Body of pancreas (tissue), 4 donors: ENCODE measurements around the gene TMCO4. TPM values are rescaled to one million over a fixed set of nuclear protein-coding genes. Genes with fewer than 3 reads are reported as not detected.

Experiments
- ATAC-seq: fragments of 150-250 bp; one replicate; pipeline ENCODE4 v1.9.1; 2016
- DNase-seq, 4 donors: peaks; one replicate each; pipeline ENCODE4 v3.0.0-alpha.2; 2019
- H3K27ac ChIP-seq, 4 donors: fragments of 200-600 bp; sonication (generic); 1 replicate in 3 of 4; 2 replicates in 1 of 4; pipeline versions ENCODE4 v1.5.1 to v1.6.1; 2016 to 2019; ENCODE audit warnings: mild to moderate bottlenecking in 1 of 4, mixed read lengths in 1 of 4, moderate library complexity in 1 of 4
- H3K27me3 ChIP-seq, 2 donors: fragments of 200-600 bp; sonication (generic); one replicate each; pipeline ENCODE4 v1.6.0; 2016; ENCODE audit warnings: mild to moderate bottlenecking in 1 of 2
- H3K36me3 ChIP-seq, 2 donors: fragments of 200-600 bp; sonication (generic); replicated peaks in 1 of 2; 2 replicates each; pipeline ENCODE4 v1.5.1; 2016; ENCODE audit warnings: low read depth in 2 of 2; ENCODE audit not compliant: insufficient read depth in 1 of 2
- H3K4me1 ChIP-seq: fragments of 200-600 bp; sonication (generic); one replicate; pipeline ENCODE4 v1.6.0; 2016
- H3K4me3 ChIP-seq, 2 donors: fragments of 200-600 bp; sonication (generic); 1 replicate in 1 of 2; 2 replicates in 1 of 2; pipeline ENCODE4 v1.5.1; 2016 to 2019
- H3K9me3 ChIP-seq, 3 donors: fragments of 200-600 bp; sonication (generic); 1 replicate in 2 of 3; 2 replicates in 1 of 3; pipeline ENCODE4 v1.5.1; 2016
- POLR2A ChIP-seq, 3 donors: fragments of 450-650 bp; IDR thresholded peaks; one replicate each; pipeline ENCODE4 v1.6.1; 2016; ENCODE audit warnings: antibody characterized with exemption in 3 of 3, mild to moderate bottlenecking in 2 of 3
- WGBS, 2 donors: methylation state at CpG; one replicate each; pipeline ENCODE4 v1.1.5; 2017; 5-methylcytosine and 5-hydroxymethylcytosine counted together
- intact Hi-C: fragments of 100-400 bp; cut with DNase I; formaldehyde crosslinking; loops from one replicate; pipeline ENCODE4 v1.15.1; 2023
- total RNA-seq, 2 donors: library from RNA; depleted of rRNA; stranded (reverse); fragments of >200 nt; gene quantifications; one replicate each; pipeline ENCODE4 v1.1.0, GENCODE V29; 2016
- TF ChIP-seq, protein P1 (sequence below), 7 experiments: fragments of 450-650 bp in 4 of 7; fragments of 200-600 bp in 3 of 7; sonication (generic) in 3 of 7; IDR thresholded peaks; one replicate each; pipeline ENCODE4 v1.5.1; 2016 to 2019; ENCODE audit warnings: antibody characterized with exemption in 7 of 7

Gene TMCO4
- total RNA-seq, 2 donors from 2014 or later: 31.3 to 36.3 TPM

DNA sequence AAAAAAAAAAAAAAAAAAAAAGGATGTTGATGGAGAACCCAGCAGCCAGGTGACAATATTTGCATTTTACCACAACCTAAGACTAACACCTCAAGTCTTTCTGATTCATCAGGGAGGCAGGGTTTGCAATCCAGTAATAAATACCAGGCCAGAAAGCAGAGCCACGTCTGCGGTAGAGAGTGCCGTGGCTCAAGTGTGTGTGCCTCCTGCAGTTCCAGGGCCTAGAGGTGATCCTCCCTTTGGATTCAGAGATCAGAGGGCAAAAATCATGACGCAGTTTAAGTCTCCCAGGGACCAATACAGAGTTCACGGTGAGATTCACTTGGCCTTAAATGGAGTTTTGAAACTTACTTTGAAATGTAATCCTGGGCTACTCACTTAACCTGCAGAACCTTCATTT, 34.9 kb downstream of the TMCO4 start:
- intact Hi-C loops: loop anchor here (10.0 kb wide), 1 partner anchor 100 kb away; no protein-coding TSS in a partner anchor
- TF ChIP-seq, protein P1, sequence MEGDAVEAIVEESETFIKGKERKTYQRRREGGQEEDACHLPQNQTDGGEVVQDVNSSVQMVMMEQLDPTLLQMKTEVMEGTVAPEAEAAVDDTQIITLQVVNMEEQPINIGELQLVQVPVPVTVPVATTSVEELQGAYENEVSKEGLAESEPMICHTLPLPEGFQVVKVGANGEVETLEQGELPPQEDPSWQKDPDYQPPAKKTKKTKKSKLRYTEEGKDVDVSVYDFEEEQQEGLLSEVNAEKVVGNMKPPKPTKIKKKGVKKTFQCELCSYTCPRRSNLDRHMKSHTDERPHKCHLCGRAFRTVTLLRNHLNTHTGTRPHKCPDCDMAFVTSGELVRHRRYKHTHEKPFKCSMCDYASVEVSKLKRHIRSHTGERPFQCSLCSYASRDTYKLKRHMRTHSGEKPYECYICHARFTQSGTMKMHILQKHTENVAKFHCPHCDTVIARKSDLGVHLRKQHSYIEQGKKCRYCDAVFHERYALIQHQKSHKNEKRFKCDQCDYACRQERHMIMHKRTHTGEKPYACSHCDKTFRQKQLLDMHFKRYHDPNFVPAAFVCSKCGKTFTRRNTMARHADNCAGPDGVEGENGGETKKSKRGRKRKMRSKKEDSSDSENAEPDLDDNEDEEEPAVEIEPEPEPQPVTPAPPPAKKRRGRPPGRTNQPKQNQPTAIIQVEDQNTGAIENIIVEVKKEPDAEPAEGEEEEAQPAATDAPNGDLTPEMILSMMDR (IDR thresholded peaks at IDR 0.05): no peak
- no peak for TF ChIP-seq POLR2A (IDR thresholded peaks at IDR 0.05)
- WGBS, 2 donors: 81 to 92% methylated on average over 5 of the region's 5 CpGs
- Histone ChIP-seq H3K27me3 (no peaks in the 10 kb centered on the region), H3K27ac (no peak overlapping the region), H3K4me3 (no peak overlapping the region), H3K9me3 (no peaks in the 10 kb centered on the region), H3K4me1 (no peaks in the 10 kb centered on the region), H3K36me3 (no peaks in the 10 kb centered on the region)
- no peak for DNase-seq
- ATAC-seq: no peak

DNA sequence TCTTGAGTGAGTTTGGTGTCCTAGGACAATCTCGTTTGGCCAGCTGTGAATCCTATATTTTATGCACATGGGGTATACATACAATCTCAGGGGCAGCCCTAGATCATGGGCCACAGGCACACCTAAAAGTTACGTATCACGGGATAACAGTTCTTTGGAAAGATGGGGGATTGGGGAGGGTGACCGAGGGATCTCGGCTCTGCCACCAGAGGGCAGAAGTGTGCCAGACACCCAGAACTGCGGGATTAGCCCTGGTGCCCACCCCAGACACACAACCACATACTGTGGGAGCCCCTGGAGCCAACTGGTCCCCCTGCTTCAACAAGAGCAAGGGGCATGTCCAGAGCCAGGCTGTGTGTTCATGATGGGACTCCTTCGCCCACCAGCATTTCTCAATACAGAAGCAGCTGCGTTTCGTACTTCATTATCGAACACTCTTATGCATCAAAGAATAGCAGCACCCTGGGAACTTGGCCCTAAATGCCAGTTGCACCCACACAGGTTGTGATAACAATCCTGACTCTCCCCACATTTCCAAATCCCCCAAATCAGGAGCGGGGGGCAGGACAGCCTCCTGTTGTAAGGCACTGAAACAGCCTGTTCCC, 37.4 kb downstream of the TMCO4 start:
- Histone ChIP-seq H3K4me1 (peaks cover 3% of the 10 kb centered on the region), H3K9me3 (no peaks in the 10 kb centered on the region), H3K4me3 (no peak overlapping the region), H3K36me3 (no peaks in the 10 kb centered on the region), H3K27me3 (no peaks in the 10 kb centered on the region), H3K27ac (no peak overlapping the region)
- DNase-seq (peak; percentile 21 to 60 (median 41)), ATAC-seq (peak; percentile 58)
- TF ChIP-seq, protein P1 (IDR thresholded peaks at IDR 0.05): peak; percentile 39 to 68 (median 63)
- no peak for TF ChIP-seq POLR2A (IDR thresholded peaks at IDR 0.05)
- intact Hi-C loops: loop anchor here (10.0 kb wide), 1 partner anchor 103 kb away; no protein-coding TSS in a partner anchor
- WGBS, 2 donors: 45 to 50% methylated on average over 11 of the region's 11 CpGs

DNA sequence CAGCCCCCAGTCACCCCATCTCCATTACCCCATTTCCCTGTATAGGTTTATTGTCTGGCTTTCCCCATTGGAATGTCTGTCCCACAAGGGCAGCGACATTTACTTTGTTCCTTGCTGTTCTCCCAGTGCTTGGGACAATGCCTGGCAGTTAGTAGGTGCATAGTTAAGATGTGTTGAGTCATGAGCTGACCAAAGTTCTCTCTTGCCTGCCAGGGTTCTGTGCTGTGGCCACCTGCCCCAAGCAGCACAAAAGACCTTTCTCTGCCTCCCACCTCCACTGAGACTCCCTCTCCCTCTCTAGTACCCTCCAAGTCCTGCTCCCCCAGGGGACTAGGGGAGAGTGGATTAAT, 40.0 kb downstream of the TMCO4 start:
- no peak for ATAC-seq
- Histone ChIP-seq H3K27ac (no peak overlapping the region), H3K4me1 (peaks cover 11% of the 10 kb centered on the region), H3K27me3 (no peaks in the 10 kb centered on the region), H3K9me3 (no peaks in the 10 kb centered on the region), H3K36me3 (no peaks in the 10 kb centered on the region), H3K4me3 (no peak overlapping the region)
- intact Hi-C loops: loop anchor here (10.0 kb wide), 1 partner anchor 105 kb away; no protein-coding TSS in a partner anchor
- 93 to 96% methylated on average over 1 of the region's 1 CpG for WGBS, 2 donors
- no peak for DNase-seq
- no peak for TF ChIP-seq POLR2A (IDR thresholded peaks at IDR 0.05)
- TF ChIP-seq, protein P1 (IDR thresholded peaks at IDR 0.05): no peak

DNA sequence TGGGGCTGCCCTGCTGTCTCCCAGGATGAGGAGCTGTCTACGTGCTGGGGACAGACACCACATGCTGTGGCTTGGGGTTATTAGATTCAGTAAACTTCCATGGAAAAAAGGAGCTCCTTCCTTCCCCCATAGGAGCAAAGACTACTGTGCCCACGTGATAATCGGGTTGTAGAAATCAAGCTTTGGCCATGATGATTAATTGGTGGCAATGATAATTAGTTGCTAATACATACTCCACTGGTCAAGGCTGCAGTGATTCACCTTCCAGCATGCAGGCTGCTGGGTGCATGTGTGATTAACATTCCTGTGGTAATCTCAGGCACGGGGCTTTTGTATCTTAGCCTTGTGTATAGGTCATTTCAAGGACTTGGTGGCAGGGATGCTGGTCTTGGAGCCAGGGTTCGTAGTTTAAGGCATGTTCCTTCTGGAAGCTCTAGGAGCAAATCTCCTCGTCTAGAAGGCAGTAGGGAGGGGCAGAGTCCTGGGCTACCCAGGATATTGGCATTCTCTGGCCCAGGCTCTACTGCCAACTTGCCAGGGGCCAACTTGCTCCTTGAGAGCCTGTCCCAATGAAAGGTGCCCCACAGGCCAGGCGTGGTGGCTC, 41.4 kb downstream of the TMCO4 start:
- ATAC-seq (no peak), DNase-seq (peak in 2 of 4 donors; percentile 22 to 34)
- Histone ChIP-seq H3K36me3 (no peaks in the 10 kb centered on the region), H3K4me3 (no peak overlapping the region), H3K27me3 (no peaks in the 10 kb centered on the region), H3K9me3 (no peaks in the 10 kb centered on the region), H3K4me1 (peaks cover 19% of the 10 kb centered on the region), H3K27ac (peak overlapping the region in 2 of 4 donors; percentile 36)
- TF ChIP-seq POLR2A (IDR thresholded peaks at IDR 0.05): no peak
- TF ChIP-seq, protein P1 (IDR thresholded peaks at IDR 0.05): no peak
- intact Hi-C loops: no loop called here
- 61 to 69% methylated on average over 5 to 7 of the region's 7 CpGs for WGBS, 2 donors
